ENCODE results near the gene PPARG.

GRCh38 chr3:12468276-12468675, 179.4 kb downstream of the PPARG start:
- no peak for TF ChIP-seq TBL1XR1 (IDR thresholded peaks at IDR 0.05; ENCODE audit: low read depth, low read length)
- TF ChIP-seq SP1 (IDR thresholded peaks at IDR 0.05; ENCODE audit: low read depth, low read length) = no peak
- TF ChIP-seq, protein P1, sequence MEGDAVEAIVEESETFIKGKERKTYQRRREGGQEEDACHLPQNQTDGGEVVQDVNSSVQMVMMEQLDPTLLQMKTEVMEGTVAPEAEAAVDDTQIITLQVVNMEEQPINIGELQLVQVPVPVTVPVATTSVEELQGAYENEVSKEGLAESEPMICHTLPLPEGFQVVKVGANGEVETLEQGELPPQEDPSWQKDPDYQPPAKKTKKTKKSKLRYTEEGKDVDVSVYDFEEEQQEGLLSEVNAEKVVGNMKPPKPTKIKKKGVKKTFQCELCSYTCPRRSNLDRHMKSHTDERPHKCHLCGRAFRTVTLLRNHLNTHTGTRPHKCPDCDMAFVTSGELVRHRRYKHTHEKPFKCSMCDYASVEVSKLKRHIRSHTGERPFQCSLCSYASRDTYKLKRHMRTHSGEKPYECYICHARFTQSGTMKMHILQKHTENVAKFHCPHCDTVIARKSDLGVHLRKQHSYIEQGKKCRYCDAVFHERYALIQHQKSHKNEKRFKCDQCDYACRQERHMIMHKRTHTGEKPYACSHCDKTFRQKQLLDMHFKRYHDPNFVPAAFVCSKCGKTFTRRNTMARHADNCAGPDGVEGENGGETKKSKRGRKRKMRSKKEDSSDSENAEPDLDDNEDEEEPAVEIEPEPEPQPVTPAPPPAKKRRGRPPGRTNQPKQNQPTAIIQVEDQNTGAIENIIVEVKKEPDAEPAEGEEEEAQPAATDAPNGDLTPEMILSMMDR (IDR thresholded peaks at IDR 0.05 in 2 of 3, conservative IDR thresholded peaks at IDR 0.05 in 1 of 3; ENCODE audit: control insufficient read depth in 2 of 3, extremely low read depth in 1 of 3, insufficient read depth in 1 of 3, low read depth in 3 of 3, low read length in 3 of 3) = no peak
- TF ChIP-seq RAD51 (IDR thresholded peaks at IDR 0.05) = no peak
- no peak for TF ChIP-seq JUND (IDR thresholded peaks at IDR 0.05; ENCODE audit: low read depth, low read length)
- TF ChIP-seq POLR2A (IDR thresholded peaks at IDR 0.05; ENCODE audit: low read depth, low read length) = no peak
- TF ChIP-seq BHLHE40 (IDR thresholded peaks at IDR 0.05; ENCODE audit: borderline replicate concordance in 1 of 2, low read depth in 2 of 2, low read length in 1 of 2) = no peak
